ENCODE results near the gene SPTLC1. TPM values are rescaled to one million over a fixed set of nuclear protein-coding genes. Genes with fewer than 3 reads are reported as not detected.
"Not testable (repeated sequence)": the region's sequence is repeated elsewhere in the genome, so short reads cannot be mapped to it uniquely, and the experiment has no call there.

SPTLC1 gene
- total RNA-seq, 4 donors from 2014 or later: 124 to 132 (median 127) TPM

DNA sequence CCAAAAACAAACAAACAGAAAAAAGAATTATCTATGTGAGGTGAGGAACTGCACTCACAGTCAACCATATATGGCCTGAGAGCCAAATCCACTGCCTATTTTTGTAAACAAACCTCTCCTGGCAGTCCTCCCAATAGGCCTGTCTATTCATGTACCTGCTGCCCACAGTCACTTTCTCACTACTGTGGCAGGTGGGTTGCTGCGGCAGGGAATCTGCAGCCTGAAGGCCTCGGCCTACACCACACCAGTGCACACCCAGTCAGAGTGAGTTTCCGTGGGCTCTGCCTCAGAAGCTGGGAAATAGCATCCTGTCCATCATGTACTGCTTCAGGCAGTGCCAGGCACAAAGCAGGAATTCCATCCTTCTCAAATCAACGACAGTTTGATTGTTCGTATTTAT, 82.3 kb downstream of the SPTLC1 start:
- WGBS, 2 donors: 97% methylated on average over 5 of the region's 5 CpGs
- Histone ChIP-seq H3K4me1 (no peaks in the 10 kb centered on the region), H3K27me3 (no peaks in the 10 kb centered on the region), H3K27ac (no peak overlapping the region), H3K9me3 (no peaks in the 10 kb centered on the region), H3K4me3 (replicated peaks in 1 of 3) (no peak overlapping the region), H3K36me3 (peaks cover 13 to 26% of the 10 kb centered on the region in 2 donors)
- intact Hi-C loops (cut with DNase I): no loop called here
- DNase-seq: no peak
- no peak for TF ChIP-seq POLR2A (IDR thresholded peaks at IDR 0.05)
- TF ChIP-seq, protein P1, sequence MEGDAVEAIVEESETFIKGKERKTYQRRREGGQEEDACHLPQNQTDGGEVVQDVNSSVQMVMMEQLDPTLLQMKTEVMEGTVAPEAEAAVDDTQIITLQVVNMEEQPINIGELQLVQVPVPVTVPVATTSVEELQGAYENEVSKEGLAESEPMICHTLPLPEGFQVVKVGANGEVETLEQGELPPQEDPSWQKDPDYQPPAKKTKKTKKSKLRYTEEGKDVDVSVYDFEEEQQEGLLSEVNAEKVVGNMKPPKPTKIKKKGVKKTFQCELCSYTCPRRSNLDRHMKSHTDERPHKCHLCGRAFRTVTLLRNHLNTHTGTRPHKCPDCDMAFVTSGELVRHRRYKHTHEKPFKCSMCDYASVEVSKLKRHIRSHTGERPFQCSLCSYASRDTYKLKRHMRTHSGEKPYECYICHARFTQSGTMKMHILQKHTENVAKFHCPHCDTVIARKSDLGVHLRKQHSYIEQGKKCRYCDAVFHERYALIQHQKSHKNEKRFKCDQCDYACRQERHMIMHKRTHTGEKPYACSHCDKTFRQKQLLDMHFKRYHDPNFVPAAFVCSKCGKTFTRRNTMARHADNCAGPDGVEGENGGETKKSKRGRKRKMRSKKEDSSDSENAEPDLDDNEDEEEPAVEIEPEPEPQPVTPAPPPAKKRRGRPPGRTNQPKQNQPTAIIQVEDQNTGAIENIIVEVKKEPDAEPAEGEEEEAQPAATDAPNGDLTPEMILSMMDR (IDR thresholded peaks at IDR 0.05): no peak

DNA sequence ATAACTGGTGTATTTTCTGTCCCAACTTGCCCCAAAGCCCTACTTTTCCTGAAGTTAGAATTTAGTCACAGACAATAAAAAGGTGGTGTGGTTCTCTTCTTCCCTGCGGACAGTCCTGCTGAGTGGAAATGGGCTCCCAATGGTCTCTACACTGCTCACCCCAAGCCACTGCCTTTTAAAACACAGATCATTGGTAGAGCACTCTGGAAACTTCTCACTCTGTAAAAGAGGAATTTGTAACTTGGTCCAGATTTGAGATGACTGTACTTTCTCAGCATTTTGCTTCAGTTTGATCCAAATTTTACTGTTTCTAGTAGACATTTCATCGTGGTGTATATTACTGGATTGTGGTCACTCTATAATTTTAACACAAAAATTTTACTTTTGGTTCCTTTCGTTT, 84.8 kb downstream of the SPTLC1 start:
- WGBS, 2 donors: 93 to 98% methylated on average over 3 of the region's 3 CpGs
- Histone ChIP-seq H3K36me3 (peaks cover 13 to 19% of the 10 kb centered on the region in 2 donors), H3K27ac (no peak overlapping the region), H3K9me3 (no peaks in the 10 kb centered on the region), H3K4me3 (replicated peaks in 1 of 3) (no peak overlapping the region), H3K27me3 (no peaks in the 10 kb centered on the region), H3K4me1 (no peaks in the 10 kb centered on the region)
- intact Hi-C loops (cut with DNase I): no loop called here
- TF ChIP-seq POLR2A (IDR thresholded peaks at IDR 0.05): no peak
- TF ChIP-seq, protein P1 (IDR thresholded peaks at IDR 0.05): no peak
- no peak for DNase-seq

DNA sequence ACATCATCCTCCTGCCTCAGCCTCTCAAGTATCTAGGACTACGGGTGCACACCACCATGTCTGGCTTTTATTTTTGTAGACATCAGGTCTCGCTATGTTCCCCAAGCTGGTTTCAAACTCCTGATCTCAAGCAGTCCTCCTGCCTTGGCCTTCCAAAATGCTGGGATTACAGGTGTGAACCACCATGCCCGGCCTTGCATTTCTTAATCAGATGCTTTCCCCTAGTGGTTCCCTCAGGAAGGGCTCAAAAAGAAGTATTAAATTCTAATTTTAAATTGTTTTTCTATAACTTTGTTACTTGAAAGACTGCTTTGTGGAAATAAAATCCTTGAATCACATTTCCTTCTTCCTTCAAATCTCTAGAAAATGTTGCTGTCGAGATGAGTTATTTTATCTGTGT, 85.7 kb downstream of the SPTLC1 start:
- Histone ChIP-seq H3K4me3 (replicated peaks in 1 of 3) (no peak overlapping the region), H3K4me1 (no peaks in the 10 kb centered on the region), H3K9me3 (no peaks in the 10 kb centered on the region), H3K36me3 (peaks cover 13 to 19% of the 10 kb centered on the region in 2 donors), H3K27ac (no peak overlapping the region), H3K27me3 (no peaks in the 10 kb centered on the region)
- TF ChIP-seq, protein P1 (IDR thresholded peaks at IDR 0.05): no peak
- TF ChIP-seq POLR2A (IDR thresholded peaks at IDR 0.05): no peak
- 89 to 92% methylated on average over 4 of the region's 4 CpGs for WGBS, 2 donors
- no peak for DNase-seq
- intact Hi-C loops (cut with DNase I): no loop called here

DNA sequence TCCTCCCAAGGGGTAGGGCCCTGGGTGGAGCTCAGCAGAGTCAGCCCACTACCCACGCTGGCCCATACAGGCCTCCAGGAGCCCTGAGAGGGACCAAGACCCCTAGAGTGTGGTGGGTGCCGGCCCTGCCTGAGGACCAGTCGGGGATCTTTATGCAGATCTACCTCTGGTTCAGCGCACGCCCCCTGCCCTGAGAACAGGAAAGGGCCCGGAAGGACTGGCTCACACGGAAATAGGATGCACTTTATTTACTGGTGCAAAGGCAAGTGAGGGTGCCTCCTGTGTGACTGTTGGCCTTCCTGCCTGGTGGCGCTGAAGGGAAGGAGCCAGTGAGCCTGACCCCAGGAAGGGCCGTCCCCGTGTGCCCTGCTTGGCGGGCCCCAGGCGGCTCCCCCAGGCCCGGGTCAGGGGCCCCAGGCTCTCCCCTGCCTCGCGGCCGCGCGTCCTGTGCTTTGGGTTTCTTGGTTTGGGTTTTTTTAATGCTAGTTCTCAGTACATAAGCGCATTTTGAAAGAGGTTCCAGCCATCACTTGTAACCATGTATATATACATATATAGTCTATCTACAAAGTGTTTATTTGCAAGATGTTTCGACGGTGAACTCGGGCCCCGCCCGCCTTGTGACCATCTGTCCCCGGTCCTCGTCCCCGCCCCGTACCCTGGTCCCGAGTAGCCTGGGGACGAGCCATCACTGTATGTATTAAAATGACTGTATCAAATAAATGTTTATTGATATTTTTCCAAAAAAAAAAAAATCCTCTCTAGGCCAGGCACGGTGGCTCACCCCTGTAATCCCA, 88.8 kb downstream of the SPTLC1 start:
- Histone ChIP-seq H3K27ac (no peak overlapping the region), H3K9me3 (no peaks in the 10 kb centered on the region), H3K36me3 (peaks cover 0 to 6% of the 10 kb centered on the region in 2 donors), H3K4me1 (no peaks in the 10 kb centered on the region), H3K4me3 (replicated peaks in 1 of 3) (no peak overlapping the region), H3K27me3 (no peaks in the 10 kb centered on the region)
- intact Hi-C loops (cut with DNase I): no loop called here
- TF ChIP-seq, protein P1 (IDR thresholded peaks at IDR 0.05): no peak
- TF ChIP-seq POLR2A (IDR thresholded peaks at IDR 0.05): no peak
- no peak for DNase-seq
- WGBS, 2 donors: 80 to 85% methylated on average over 30 to 31 of the region's 31 CpGs

DNA sequence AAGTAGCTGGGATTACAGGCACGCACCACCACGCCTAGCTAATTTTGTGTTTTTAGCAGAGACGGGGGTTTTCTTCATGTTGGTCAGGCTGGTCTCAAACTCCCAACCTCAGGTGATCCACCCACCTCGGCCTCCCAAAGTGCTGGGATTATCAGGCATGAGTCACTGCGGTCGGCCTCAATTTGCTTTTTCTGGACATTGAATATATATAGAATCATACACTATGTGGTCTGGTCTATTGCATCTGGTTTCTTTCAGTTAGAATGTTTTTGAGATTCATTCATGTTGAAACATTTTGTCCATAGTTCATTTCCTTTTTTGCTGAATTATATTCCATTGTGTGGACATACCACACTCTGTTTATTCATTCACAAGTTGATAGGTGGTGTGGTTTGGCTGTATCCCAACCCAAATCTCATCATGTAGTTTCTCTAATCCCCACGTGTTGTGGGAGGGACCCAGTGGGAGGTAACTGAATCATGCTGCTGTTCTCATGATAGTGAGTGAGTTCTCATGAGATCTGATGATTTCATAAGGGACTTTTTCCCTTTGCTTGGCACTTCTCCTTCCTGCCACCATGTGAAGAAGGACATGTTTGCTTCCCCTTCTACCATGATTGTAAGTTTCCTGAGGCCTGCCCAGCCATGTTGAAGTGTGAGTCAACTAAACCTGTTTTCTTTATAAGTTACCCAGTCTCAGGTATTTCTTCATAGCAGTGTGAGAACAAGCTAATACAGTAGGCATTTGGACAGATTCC, 93.2 kb downstream of the SPTLC1 start:
- 68 to 74% methylated on average over 7 of the region's 7 CpGs for WGBS, 2 donors
- H3K4me1 ChIP-seq; intact Hi-C loops (cut with DNase I); H3K4me3 ChIP-seq (replicated peaks in 1 of 3); H3K27me3 ChIP-seq; H3K9me3 ChIP-seq; H3K27ac ChIP-seq; DNase-seq; H3K36me3 ChIP-seq: not testable (repeated sequence)
